Mammary epithelial cell (primary cell): ENCODE results near the gene TRMT10C.

Source experiments
- EZH2 ChIP-seq: IDR thresholded peaks from 2 replicates; pipeline ENCODE4 v1.6.1; 2012; ENCODE audit warnings: low read length, inconsistent platforms, borderline replicate concordance
- TF ChIP-seq, protein P1 (sequence below), 2 donors: IDR thresholded peaks in 1 of 2; conservative IDR thresholded peaks in 1 of 2; 2 replicates each; pipeline ENCODE4 v1.5.1; 2011 to 2012; ENCODE audit warnings: inconsistent platforms in 2 of 2, low read length in 2 of 2, mild to moderate bottlenecking in 2 of 2, control low read depth in 1 of 2, low read depth in 1 of 2; ENCODE audit not compliant: insufficient read depth in 1 of 2; ENCODE audit errors: extremely low read depth in 1 of 2

- TF ChIP-seq, protein P1, sequence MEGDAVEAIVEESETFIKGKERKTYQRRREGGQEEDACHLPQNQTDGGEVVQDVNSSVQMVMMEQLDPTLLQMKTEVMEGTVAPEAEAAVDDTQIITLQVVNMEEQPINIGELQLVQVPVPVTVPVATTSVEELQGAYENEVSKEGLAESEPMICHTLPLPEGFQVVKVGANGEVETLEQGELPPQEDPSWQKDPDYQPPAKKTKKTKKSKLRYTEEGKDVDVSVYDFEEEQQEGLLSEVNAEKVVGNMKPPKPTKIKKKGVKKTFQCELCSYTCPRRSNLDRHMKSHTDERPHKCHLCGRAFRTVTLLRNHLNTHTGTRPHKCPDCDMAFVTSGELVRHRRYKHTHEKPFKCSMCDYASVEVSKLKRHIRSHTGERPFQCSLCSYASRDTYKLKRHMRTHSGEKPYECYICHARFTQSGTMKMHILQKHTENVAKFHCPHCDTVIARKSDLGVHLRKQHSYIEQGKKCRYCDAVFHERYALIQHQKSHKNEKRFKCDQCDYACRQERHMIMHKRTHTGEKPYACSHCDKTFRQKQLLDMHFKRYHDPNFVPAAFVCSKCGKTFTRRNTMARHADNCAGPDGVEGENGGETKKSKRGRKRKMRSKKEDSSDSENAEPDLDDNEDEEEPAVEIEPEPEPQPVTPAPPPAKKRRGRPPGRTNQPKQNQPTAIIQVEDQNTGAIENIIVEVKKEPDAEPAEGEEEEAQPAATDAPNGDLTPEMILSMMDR (conservative IDR thresholded peaks at IDR 0.05 in 1 of 2, IDR thresholded peaks at IDR 0.05 in 1 of 2; ENCODE audit: extremely low read depth in 1 of 2, insufficient read depth in 1 of 2, low read depth in 1 of 2, low read length in 2 of 2), result no peak
- TF ChIP-seq EZH2, result no peak
Observed at GRCh38 chr3:101591071-101591470, 29.4 kb downstream of the TRMT10C start.
